ENCODE data around the gene TNIP2.

TNIP2 gene

DNA sequence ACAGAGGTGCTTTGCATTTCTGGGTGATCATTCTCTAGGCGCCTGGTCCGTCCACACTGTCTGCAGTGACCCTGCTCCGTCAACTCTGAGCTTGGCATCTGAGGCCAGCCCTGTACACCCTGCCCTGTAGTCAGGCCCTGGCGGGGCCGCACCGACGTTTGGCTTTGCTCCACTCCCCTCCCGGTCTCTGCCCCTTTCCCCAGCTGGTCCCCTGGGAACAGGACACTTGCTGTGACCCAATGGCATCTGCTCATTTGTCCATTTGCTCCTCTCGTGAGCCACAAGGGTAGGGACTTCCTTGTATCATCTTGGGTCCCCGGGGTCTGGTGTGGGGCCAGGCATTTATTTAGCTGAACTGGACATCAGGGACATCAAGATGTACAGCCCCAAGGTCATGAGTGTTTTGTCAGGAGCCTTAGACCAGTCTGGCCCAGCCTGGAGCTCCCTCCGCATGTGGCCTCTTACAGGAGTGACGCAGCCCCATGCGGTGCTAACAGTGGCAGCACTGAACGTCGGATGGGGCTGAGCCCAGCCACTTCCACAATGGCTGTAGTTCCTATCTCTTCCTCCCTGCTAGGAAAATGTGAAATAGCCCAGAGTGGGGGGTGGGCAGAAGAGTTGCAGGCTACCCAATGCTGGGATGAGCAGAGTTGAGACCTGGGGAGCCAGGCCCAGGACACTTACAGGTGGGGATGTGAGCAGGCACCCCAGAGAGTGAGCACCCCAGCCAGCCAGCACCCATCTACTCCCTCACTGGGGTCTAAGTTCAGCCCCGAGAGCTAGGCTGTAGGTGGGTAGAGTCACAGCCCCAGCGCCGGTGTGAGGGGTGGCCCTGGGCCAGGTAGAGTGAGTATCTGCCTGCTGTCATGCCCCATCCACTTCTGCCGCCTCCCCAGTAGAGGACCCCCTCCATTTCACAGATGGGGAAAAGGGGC lies 34.7 kb upstream of the TNIP2 start:
- no peak for DNase-seq (ENCODE audit: low read depth, low spot score)
- Histone ChIP-seq H3K9ac (ENCODE audit: insufficient read length) (no peak overlapping the region), H3K36me3 (ENCODE audit: insufficient read depth, low read length) (no peaks in the 10 kb centered on the region), H3K27ac (no peak overlapping the region), H3K9me3 (ENCODE audit: low read depth, low read length) (no peaks in the 10 kb centered on the region), H3K4me3 (no peak overlapping the region)
- no peak for TF ChIP-seq EZH2 (IDR thresholded peaks at IDR 0.05)
- TF ChIP-seq POLR2AphosphoS5 (IDR thresholded peaks at IDR 0.05; ENCODE audit: borderline replicate concordance, low read depth, low read length) = no peak
- no peak for TF ChIP-seq FOXP2 (optimal IDR thresholded peaks at IDR 0.05; ENCODE audit: control extremely low read depth, extremely low read length, insufficient read depth)

DNA sequence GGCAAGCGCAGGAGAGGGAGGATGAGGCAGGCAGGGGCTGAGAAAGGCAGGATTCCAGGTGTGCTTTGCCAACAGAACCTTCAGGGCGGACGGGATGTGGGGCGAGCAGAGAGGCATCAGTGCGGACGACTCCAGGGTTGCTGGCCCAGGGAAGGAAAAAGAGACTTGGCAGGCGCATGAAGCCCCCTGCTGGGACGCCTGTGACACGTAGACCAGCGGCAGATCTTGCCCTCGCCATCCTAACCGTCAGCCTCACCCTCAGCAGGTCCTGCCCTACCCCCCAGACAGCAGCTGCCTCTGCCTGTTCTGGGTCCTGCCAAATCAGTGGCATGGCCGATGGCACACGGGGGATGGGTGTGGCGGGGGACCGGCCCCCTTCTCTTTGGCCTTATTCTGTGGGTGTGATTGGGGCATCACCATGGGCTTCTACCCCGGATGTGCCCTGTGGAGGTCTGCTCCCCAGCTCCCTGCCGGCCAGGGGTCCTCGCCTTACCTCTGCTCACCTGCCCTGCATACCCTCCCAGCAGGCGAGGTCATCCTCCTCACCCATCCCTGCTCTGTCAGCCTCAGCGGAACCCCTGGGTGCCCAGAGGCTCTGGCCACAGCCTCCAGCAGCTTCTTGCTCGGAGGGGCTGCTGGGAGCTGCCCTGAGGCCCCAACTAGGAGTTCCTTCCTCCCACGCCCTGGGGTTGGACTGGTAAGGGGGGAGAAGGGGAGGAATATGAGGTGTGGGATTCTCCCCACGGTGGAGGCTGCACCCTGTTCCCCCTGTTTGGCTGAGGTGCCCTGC lies 33.9 kb upstream of the TNIP2 start:
- DNase-seq (ENCODE audit: low read depth, low spot score) = no peak
- TF ChIP-seq FOXP2 (optimal IDR thresholded peaks at IDR 0.05; ENCODE audit: control extremely low read depth, extremely low read length, insufficient read depth) (no peak), POLR2AphosphoS5 (IDR thresholded peaks at IDR 0.05; ENCODE audit: borderline replicate concordance, low read depth, low read length) (no peak), EZH2 (IDR thresholded peaks at IDR 0.05) (no peak)
- H3K4me3 ChIP-seq = no peak overlapping the region
- no peaks in the 10 kb centered on the region for H3K36me3 ChIP-seq (ENCODE audit: insufficient read depth, low read length)
- H3K9ac ChIP-seq (ENCODE audit: insufficient read length) = no peak overlapping the region
- H3K9me3 ChIP-seq (ENCODE audit: low read depth, low read length) = no peaks in the 10 kb centered on the region
- no peak overlapping the region for H3K27ac ChIP-seq

DNA sequence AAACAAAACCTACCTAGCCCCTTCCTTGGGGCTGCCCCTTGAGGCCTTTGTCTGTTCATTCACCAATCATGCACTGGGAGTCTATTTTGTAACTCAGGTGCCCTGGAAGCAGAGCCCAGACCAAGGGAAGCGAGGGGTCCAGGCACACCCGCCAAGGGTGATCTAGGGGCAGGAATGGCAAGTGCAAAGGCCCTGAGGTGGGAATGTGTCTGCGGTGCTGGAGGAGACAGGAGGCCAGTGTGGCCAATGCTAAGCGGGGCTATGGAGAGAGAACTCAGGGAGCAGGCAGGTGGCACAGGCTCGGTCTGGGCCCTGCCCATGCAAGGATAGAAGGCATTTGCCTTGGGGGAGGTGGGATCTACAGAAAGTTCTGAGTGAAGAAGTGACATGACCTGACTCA lies 33.2 kb upstream of the TNIP2 start:
- no peak overlapping the region for H3K9ac ChIP-seq (ENCODE audit: insufficient read length)
- no peaks in the 10 kb centered on the region for H3K9me3 ChIP-seq (ENCODE audit: low read depth, low read length)
- TF ChIP-seq FOXP2 (optimal IDR thresholded peaks at IDR 0.05; ENCODE audit: control extremely low read depth, extremely low read length, insufficient read depth) = no peak
- TF ChIP-seq POLR2AphosphoS5 (IDR thresholded peaks at IDR 0.05; ENCODE audit: borderline replicate concordance, low read depth, low read length) = no peak
- TF ChIP-seq EZH2 (IDR thresholded peaks at IDR 0.05) = no peak
- DNase-seq (ENCODE audit: low read depth, low spot score) = no peak
- no peak overlapping the region for H3K4me3 ChIP-seq
- H3K36me3 ChIP-seq (ENCODE audit: insufficient read depth, low read length) = no peaks in the 10 kb centered on the region
- no peak overlapping the region for H3K27ac ChIP-seq

DNA sequence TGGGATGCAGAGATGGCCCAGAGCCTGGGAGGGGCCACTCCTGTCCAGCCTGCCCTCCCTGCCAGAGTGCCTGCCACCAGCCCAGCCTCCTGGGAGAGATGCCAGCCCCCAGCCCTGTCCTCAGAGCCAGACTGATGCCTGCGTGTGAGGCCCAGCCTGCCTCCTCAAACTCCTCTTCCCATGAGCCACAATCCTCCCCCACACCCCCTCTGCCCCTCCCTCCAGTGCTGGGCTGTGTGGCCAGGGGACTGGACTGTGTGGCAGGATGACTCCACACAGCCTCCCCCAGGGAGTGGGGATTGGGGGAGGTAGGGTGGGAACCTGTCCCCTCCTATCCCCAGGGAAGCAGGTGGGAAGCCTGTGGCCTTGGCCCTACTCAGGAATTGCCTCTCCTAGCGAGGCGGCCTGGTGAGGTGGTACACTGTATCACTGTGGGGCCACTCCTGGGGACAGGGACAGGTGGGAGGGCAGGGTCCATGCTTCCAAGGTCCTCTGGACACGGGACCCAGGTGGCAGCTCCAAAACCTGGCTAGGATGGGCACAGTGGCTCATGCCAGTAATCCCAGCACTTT lies 32.5 kb upstream of the TNIP2 start:
- no peaks in the 10 kb centered on the region for H3K36me3 ChIP-seq (ENCODE audit: insufficient read depth, low read length)

DNA sequence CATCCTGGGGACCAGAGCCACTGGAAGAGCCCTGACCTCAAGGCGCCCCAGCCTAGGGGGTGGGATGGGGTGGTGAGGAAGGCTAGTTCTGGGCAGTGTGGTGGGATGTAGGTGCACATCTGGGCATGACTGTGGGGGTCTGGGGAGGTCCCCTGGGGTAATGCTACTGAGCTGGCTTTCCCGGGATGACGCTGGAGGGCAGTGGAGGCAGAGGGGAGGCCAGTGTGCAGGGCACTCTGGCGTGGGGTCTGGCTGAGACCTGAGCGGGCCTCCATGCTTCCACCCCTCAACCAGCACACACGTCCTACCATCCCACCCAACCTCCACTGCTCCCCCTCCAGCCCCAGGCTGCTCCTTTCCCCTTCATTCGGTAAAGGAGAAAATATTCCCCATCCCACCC lies 32.0 kb upstream of the TNIP2 start:
- no peak overlapping the region for H3K4me3 ChIP-seq
- no peak for TF ChIP-seq EZH2 (IDR thresholded peaks at IDR 0.05)
- TF ChIP-seq POLR2AphosphoS5 (IDR thresholded peaks at IDR 0.05; ENCODE audit: borderline replicate concordance, low read depth, low read length) = no peak
- no peaks in the 10 kb centered on the region for H3K9me3 ChIP-seq (ENCODE audit: low read depth, low read length)
- no peaks in the 10 kb centered on the region for H3K36me3 ChIP-seq (ENCODE audit: insufficient read depth, low read length)
- DNase-seq (ENCODE audit: low read depth, low spot score) = no peak
- H3K27ac ChIP-seq = no peak overlapping the region
- H3K9ac ChIP-seq (ENCODE audit: insufficient read length) = no peak overlapping the region

More for the DNA sequence above, 32.5 kb upstream of the TNIP2 start:
- H3K9ac ChIP-seq (ENCODE audit: insufficient read length) = no peak overlapping the region
- no peaks in the 10 kb centered on the region for H3K9me3 ChIP-seq (ENCODE audit: low read depth, low read length)
- H3K4me3 ChIP-seq = no peak overlapping the region
- DNase-seq (ENCODE audit: low read depth, low spot score) = no peak
- TF ChIP-seq POLR2AphosphoS5 (IDR thresholded peaks at IDR 0.05; ENCODE audit: borderline replicate concordance, low read depth, low read length) = no peak
- no peak for TF ChIP-seq EZH2 (IDR thresholded peaks at IDR 0.05)
- no peak for TF ChIP-seq FOXP2 (optimal IDR thresholded peaks at IDR 0.05; ENCODE audit: control extremely low read depth, extremely low read length, insufficient read depth)
- no peak overlapping the region for H3K27ac ChIP-seq

- Histone ChIP-seq H3K27ac (no peak overlapping the region), H3K9ac (ENCODE audit: insufficient read length) (no peak overlapping the region)
- DNase-seq (ENCODE audit: low read depth, low spot score) = no peak
Measured at GRCh38 chr4:2787230-2788100, 31.3 kb upstream of the TNIP2 start.

DNA sequence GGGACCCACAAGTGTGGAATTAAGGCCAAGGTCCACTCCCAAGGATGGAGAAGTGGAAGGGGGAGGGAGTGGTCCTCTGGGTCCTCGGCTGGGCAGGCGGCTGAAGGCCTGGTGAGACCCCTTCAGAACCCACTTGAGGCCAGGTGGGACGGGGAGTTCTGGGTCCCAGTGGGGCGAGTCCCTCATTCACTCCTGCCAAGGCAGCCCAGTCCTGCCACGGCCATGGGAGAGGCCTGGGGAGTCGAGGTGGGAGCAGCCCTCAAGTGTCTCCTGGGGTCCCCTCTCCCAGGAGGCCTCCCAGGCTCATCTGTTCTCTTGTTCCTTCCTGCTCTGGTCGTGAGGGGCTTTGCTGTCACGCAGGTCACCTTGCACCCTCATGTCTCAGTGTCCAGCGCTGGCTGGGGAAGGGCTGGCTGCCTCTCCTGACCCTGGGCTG lies 30.7 kb upstream of the TNIP2 start:
- TF ChIP-seq EZH2 (IDR thresholded peaks at IDR 0.05) (no peak), POLR2AphosphoS5 (IDR thresholded peaks at IDR 0.05; ENCODE audit: borderline replicate concordance, low read depth, low read length) (no peak), FOXP2 (optimal IDR thresholded peaks at IDR 0.05; ENCODE audit: control extremely low read depth, extremely low read length, insufficient read depth) (no peak)
- Histone ChIP-seq H3K36me3 (ENCODE audit: insufficient read depth, low read length) (no peaks in the 10 kb centered on the region), H3K9me3 (ENCODE audit: low read depth, low read length) (no peaks in the 10 kb centered on the region), H3K4me3 (no peak overlapping the region), H3K9ac (ENCODE audit: insufficient read length) (no peak overlapping the region), H3K27ac (no peak overlapping the region)
- DNase-seq (ENCODE audit: low read depth, low spot score) = no peak

More at GRCh38 chr4:2787230-2788100, 31.3 kb upstream of the TNIP2 start:
- Histone ChIP-seq H3K36me3 (ENCODE audit: insufficient read depth, low read length) (no peaks in the 10 kb centered on the region), H3K9me3 (ENCODE audit: low read depth, low read length) (no peaks in the 10 kb centered on the region), H3K4me3 (no peak overlapping the region)
- TF ChIP-seq FOXP2 (optimal IDR thresholded peaks at IDR 0.05; ENCODE audit: control extremely low read depth, extremely low read length, insufficient read depth) (no peak), EZH2 (IDR thresholded peaks at IDR 0.05) (no peak), POLR2AphosphoS5 (IDR thresholded peaks at IDR 0.05; ENCODE audit: borderline replicate concordance, low read depth, low read length) (no peak)
